HG03025 (cell line): Measurements from ENCODE around the gene DOCK10.

Source experiments
- ATAC-seq: cut with Tn5 transposase; IDR thresholded peaks from one replicate; pipeline ENCODE4 v1.9.1; 2021; ENCODE audit warnings: mild to moderate bottlenecking, moderate library complexity; ENCODE audit not compliant: unreplicated experiment, low FRiP score

Gene DOCK10

DNA sequence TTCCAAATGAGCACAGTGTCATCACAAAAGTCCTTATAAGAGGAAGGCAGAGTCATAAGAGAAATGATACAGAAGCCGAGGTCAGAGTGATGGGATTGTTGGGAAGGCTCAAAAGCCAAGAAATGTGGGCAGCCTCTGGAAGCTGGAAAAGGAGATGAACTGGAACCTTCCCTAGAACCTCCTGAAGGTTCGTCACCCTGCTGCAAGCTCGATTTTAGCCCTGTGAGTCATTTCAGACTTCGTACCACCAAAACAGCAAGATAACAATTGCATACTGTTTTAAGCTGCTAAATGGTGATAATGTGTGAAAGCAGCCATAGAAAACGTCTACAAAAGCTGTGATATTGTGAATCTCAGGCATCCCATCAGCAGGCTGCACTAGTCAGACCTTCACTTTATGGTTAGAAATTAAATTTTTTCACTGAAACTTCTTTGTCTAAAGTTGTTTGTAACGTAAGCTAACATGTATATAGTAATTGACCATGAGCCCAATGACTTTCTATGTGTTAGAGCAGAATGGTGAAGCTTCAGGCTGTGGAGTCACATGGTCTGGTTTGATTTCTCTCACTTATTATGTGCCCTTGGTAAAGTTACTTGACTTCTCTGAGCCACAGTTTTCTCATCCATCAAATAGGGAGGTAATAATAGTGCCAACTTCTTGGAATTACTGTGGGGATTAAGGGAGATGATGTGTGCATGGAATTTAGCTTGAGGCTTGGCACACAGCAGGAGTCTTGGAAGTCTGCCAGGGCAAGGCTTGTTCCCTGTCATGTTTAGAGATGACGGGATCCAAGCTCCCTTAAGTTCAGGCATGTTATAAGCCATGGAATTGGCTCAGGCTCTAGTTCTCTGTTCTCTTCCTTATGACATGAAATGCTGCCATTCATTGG is 194.1 kb downstream of the DOCK10 start:
- ATAC-seq: no peak

DNA sequence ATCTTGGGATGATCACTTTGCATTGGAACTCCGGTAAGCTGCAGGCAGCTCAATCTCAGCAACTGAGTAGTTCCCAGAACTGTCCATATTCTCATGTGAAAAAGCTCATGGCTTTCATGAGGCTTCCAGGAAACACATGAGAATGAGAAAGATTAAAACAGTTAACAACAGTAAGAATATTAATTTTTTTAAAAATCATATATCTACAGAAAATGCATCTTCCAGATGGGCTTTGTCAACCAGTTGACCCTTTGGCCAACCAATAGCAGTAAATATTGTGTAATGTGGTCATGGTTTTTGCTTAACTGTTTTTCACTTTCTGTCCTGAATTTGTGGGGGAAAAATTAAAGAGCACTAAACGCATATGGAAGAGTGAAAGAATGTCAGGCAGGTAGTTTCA is 194.9 kb downstream of the DOCK10 start:
- ATAC-seq: no peak

DNA sequence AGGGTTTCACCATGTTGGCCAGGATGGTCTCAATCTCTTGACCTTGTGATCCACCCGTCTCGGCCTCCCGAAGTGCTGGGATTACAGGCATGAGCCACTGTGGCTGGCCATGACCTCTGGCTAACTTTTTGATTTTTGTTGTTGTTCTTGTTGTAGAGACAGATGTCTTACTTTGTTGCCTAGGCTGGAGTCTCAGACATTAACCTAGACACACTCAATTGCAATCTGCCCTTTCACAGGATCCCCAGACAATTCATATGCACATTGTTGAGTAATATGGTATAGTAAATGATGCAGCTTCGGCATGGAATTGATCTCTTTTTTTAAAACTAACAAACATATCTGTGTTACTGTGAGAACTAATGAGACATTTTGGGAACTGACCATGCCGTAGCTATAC is 195.6 kb downstream of the DOCK10 start:
- ATAC-seq: no peak

DNA sequence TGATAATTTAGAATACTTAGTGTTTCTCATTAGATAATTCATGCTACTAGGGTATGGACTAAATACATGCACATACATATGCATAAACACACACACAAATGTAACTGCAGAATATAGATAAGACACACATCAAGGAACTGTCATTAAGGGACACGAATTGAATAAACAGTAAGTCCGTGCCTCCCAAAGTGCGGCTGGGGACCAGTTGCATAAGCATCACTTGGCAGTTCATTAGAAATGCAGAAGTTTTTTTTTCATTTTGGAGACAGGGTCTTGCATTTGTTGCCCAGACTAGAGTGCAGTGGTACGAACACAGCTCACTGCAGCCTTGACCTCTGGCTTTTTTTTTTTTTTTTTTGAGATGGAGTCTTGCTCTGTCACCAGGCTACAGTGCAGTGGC is 196.1 kb downstream of the DOCK10 start:
- ATAC-seq: no peak

DNA sequence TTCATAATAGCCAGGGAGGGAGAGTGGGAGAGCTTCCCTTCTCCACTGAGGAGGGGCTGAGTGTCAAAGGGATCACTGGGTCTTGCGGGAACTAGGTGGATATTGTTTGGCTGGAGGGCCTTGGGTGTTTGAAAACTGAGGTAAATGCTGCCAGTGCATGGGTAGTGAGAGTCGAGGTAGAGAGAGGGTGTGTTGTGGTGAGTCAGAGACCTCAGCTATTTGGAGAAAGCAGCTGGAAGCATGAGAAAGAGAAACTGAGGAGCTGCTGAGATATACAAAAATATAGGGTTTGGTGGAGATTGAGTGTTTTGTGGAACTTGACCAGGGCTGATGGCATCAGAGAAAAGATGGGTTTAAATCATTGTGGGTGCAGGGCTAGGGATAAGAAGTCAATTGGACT is 199.1 kb downstream of the DOCK10 start:
- no peak for ATAC-seq

DNA sequence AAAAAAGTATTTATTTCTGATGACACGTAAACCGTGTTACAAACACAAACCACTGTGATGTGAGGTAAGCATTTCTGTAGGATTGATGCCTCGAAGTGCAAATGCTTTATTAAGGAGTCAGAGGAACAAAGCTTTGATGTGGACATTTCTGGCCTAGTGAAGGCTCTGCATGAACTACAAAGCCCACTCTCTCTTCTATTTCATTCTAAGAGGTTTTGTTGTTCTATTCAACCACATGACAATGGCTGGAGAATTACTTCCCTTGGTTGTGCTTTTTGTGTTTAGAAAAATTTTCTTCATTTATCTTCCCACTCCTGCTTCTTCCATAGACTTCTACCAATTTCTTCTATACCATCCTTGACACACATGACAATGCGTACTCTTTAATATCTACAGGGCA is 200.4 kb downstream of the DOCK10 start:
- no peak for ATAC-seq

DNA sequence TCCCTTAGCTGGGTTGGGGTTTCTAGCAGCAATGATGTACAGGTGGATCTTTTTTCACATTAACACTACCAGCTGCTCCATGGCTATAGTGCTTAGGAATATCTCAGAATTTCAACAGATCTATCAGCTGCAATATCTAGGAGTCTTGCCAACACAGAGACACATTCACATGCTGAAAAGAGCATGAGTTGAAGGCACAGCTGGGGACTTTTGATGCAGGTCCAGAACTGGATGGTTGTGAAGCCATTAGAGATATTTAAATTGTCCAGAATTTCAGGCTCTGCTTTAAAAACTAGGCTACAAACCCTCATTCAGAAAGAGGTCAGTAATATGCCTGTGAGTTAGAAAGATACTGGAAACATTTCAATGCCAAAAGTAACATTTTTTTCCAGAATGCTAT is 203.9 kb downstream of the DOCK10 start:
- ATAC-seq: no peak

DNA sequence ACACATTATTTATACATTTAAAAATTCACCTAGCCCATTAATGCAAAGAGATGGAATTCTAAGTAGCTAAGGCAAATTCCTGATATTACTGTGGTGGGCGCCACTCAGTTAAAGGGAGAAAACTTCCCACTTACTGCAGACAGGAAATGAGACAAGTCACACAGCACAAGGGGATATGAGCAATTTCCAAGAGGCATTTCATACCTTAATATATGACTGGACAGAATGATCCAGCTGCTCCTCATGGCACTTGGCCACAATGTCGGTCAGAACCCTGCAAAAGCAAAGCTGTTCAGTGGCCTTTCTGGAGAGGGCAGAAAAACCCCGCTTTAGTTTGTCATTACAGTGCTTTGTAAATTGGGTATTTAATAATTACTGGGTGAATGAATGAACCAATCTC is 204.7 kb downstream of the DOCK10 start:
- ATAC-seq: no peak

DNA sequence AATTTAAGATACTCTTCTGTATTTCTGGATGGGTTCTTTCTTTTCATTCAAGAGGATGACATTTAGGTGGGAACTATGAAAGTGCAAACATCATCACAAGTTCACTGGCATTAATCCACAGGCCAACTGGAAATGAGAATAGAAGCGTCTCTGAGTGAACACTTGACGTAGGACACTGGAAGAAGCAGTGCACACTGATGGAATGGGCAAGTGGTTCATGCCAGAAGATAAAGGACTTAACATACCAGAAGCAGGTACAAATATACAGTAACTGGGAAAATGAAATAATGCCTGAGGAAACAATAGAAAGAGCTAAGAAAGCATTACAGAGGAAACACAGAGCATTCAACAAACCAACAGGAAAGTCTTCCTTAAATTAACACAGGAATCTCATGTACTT is 205.2 kb downstream of the DOCK10 start:
- ATAC-seq: no peak

DNA sequence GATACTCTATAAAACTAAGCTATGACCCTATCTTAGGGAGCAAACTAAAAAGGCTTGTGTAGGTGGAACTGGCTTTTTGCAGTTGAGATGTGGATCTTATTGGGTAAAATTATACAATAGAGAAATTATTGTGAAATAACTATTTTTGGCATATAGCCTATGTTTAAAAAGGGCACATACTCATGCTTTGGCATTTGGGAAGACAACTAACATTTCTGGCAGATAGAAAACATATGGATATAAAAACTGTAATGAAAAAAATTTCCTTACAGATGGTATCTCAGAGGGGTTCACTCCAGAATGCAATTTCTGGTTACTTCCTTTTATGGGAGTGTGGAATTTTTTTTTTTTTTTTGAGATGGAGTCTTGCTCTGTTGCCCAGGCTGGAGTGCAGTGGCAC is 206.0 kb downstream of the DOCK10 start:
- no peak for ATAC-seq

DNA sequence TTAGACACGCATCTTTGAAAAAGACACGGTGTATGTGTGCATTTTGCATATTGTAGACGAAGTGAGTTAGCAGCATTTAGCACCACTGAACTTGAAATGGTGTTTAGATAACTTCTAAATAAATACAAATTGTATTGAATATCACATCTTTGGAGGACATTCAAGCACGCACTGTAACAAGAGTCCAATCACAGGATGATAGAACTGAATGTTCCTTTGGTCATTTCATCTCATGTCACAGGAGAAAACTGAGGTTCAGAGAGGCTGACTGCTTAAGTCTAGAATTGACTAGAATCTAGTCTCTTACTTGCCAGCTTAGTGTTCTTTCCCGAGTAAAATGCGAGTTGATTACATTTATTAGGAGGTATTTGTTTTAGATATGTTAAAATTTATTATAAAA is 206.9 kb downstream of the DOCK10 start:
- no peak for ATAC-seq

DNA sequence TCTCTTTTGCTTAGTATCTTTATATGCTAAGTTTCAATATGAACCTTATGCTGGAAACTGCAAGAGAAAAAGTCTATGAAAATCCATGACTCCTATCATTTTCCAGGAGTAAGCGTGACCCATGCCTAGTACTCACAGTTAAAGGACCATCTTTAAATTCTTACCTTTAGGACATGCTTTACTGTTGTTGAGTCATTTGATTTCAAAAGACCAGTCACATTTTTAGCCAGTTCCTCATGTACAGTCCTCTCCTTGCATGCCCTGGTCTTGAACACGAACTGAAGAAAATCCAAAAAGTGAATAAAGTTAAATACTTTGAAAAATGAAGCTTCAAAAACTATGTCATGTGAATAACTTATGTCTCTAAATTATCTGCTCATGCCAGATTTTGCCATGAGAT is 208.3 kb downstream of the DOCK10 start:
- ATAC-seq: no peak

DNA sequence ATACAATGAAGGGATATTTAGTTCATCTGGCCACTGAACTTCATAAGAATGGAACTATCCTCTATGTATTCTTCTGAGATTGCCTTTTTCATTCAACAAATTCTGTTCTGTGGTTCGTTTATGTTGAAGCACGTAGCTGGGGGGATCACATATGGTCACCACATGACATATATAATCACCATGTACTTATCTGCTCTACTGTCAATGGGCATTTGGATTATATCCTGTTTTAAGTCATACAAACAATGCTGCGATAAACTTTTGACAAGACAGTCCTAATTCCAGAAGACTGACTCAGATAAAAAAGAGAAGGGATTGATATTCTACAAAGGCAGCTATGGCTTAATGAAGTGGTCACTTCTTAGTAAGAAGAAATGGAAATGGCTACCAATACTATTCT is 210.1 kb downstream of the DOCK10 start:
- no peak for ATAC-seq

DNA sequence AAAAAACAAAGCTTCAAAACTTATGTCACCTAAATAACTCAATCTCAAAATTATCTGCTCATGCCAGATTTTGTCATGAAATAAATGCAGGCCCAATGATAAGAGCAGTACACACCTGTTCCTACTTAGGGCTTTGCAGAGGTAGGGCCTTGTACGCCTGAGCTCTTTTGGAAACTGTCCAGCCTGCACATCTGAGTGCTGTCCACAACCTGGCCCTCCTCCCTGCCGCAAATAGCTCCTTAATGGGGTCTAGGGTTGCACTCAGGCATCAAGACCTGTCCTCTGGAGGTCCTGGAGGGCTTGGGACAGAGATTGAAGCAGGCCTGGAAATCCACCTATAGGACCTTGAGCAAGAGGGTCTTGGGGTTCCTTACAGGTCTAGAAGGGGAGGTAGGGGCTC is 210.7 kb downstream of the DOCK10 start:
- no peak for ATAC-seq

DNA sequence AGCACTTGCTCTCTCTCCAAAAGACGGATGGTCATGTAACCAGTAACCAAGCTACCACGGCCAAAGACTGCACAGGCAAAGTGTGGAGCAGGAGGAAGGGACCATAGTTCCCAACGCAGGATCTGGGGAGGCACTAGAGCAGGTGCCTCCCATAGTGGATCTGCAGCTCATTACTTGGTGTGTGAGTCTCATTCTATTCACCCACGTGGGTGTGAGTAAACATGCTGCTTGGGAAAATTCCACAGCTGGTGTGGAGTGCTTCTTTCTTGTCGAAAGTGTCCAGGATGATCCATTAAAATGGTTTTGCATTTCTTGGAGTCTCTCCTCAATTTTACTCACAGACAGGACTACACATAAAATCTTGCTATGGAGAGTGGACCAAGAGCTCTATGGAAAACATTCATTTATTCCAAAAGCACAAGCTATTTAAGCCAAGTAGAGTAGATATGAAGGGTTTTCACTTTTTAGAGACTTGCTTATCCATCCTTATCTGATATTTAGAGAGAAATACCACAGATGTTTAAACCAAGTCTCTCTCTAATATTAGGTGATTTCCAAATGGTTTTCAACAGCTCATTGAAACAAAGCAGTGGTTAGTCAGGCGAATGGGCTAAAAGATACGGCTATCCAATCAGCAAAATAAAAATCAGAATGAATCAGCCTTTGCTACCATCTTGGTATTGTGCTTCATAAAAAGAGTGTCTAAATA is 221.8 kb downstream of the DOCK10 start:
- ATAC-seq: no peak

DNA sequence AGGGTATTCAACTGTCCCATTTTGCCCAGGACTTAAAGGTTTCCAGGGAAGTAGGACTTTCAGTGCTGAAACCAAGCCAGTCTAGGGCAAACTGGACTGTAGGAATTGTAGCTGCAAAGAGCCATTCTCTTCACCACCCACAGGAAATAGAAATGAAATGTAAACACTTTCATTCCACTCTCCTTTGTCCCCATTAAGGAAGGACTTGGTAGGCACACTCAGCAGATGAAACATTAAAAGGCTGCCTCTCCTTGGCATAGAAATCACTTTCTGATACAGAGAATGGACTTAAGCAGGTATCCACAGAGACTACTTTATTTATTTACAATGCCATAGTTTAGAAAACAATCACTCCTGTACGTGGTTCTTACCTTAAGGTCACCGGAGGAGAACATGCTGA is 223.2 kb downstream of the DOCK10 start:
- ATAC-seq: no peak

DNA sequence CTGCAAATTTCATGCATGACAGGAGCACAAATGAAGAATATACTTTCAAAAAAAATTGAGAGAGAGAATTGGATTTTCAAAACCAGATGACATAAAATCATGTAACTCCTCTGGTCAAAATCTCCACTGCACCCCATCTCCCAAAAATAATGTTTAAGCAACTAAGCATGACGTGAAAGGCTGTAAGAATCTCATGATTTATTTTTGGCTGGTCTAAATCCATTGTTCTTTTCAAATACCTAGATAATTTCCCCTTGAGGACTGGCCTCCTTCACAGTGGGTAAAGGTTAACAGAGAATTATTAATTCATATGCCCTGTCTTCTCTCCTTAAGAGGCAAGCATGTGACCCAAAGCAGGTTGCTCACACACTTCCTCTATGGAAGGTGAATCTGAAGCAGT is 224.6 kb downstream of the DOCK10 start:
- no peak for ATAC-seq

DNA sequence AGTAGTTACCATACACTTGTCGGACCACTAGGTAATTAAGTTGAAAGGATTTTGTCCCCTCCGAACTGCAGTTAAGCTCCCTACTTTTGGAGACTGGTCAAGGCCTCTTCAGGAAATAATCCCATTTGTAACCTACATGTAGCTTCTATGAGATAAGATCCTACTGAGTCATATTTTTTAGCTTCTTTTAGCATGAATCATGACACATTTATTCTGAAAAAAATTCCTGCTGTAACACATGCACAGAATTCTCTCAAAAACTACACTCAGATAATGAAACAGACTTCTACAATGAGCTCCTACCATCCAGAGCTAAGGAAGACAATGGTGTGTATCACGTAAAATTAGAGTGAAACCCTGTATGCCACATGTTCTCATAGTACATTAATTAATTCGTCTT is 225.5 kb downstream of the DOCK10 start:
- no peak for ATAC-seq

DNA sequence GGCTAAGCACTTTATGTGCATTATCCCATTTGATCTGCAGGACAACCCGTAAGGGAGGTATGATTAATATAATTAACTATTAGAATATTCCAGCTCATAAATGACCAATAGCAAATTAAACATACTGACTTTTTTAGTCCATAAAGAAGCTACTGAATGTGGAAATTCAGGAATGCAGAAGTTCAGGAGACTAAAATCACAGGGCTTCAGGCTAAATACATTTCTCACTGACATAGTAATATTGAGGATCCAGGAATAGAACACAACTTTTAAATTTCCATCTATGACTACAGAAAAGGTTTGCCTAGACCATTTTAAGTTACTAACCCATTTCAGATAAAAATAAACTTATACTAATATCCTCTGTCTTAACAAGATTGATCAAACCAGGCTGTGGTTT is 228.7 kb downstream of the DOCK10 start:
- ATAC-seq: no peak

DNA sequence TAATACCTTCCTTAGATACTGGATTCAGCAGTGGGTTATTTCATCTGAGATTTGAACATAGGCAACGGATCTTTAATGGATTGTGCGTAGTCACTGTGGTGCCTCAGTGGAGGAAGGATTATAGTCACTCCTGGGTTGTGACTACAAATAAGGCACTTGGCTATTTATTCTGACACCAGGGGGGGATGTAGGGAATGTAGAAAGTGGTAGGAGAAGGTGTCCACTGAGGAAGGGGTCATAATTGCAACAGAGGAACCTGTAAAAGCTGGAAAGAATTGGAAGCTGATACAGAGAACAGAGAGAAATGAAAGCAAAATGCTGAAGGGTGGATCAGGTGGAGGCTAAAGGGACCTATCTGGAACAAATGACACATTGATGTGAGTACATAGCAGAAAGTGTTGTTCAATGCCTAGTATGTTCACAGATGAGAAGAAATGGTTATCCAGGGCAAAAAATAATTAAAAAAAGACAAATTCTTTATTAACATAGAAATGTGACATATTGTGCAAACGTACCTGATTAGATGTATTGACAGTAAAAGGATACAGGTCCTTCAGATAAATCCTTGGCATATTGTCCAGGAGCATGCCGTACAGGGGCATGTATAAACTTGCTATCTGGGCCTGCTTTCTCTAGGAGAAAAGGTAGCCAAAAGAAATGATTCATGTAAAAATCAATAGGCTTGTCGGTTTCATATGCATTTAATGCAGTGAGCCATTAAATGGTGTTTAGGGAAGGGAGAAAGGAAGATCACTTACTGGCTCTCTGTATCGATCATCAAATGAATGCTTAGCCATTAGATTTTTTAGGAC is 234.9 kb downstream of the DOCK10 start:
- no peak for ATAC-seq

DNA sequence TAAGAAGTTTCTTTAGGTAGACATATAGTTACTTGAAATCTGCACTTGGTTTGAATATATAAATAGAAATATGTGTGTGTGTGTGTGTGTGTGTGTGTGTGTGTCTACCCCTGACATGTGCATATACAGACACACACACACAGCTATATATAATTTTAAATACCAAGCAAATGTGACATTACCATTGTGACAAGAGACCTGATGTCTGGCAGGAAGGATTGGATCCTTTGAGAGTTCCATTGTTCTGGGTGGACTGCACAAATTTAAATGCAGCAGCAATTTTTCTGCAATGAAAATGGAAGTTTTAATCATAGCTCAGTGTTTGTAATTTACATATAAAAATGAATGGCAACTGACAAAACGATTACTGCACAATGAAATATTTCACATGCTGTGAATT is 238.3 kb downstream of the DOCK10 start:
- ATAC-seq: no peak
